Measurements from ENCODE around the gene CDH23.

The CDH23 gene

GRCh38 chr10:71554671-71555070 lies 158.0 kb downstream of the CDH23 start:
- Histone ChIP-seq H3K4me1 (ENCODE audit: control insufficient read depth, insufficient read depth, low read length) (peaks cover 5% of the 10 kb centered on the region), H3K9me3 (ENCODE audit: control insufficient read depth, low read length) (no peaks in the 10 kb centered on the region), H3K27ac (ENCODE audit: insufficient read depth, low read depth, low read length, poor library complexity, severe bottlenecking) (no peak overlapping the region), H3K4me3 (ENCODE audit: insufficient read depth, low read depth, low read length) (no peak overlapping the region), H3K27me3 (ENCODE audit: control insufficient read depth, insufficient read depth, low read length, poor library complexity, severe bottlenecking) (no peaks in the 10 kb centered on the region), H3K36me3 (ENCODE audit: control insufficient read depth, insufficient read depth, low read length) (no peaks in the 10 kb centered on the region)
- WGBS, 2 experiments: 80 to 92% methylated on average over 2 of the region's 2 CpGs

DNA sequence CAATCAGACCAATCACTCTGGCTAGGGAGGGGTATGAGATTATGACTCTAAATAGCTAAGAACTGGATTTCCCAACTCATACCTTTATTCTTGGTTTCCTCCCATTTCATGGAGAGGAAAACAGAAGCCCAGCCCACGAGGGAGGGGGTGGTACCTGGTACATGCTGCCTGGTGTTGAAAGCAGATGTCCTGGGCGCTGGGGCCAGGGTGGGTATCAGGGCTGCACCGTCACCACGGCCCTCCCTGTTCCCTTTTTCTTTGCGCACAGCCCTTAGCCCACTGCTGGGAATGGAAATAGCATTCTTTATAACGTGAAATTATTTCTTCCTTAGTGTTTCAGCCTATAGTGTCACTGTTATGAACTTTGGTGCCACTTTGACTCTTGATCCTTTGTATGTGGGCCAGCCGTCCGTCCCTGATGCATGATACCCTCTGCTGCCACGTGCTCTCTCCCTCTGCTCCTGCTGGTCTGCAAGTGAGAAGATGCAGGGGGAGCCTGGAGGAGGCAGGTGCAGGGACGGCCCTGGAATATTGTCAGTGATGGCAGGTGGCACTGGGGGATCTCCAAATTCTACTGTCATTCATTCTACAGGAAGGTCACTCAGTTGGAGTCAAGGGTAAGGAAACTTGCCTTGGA lies 158.5 kb downstream of the CDH23 start:
- Histone ChIP-seq H3K9me3 (ENCODE audit: control insufficient read depth, low read length) (no peaks in the 10 kb centered on the region), H3K4me1 (ENCODE audit: control insufficient read depth, insufficient read depth, low read length) (peaks cover 5% of the 10 kb centered on the region), H3K27me3 (ENCODE audit: control insufficient read depth, insufficient read depth, low read length, poor library complexity, severe bottlenecking) (no peaks in the 10 kb centered on the region), H3K4me3 (ENCODE audit: insufficient read depth, low read depth, low read length) (no peak overlapping the region), H3K27ac (ENCODE audit: insufficient read depth, low read depth, low read length, poor library complexity, severe bottlenecking) (no peak overlapping the region), H3K36me3 (ENCODE audit: control insufficient read depth, insufficient read depth, low read length) (no peaks in the 10 kb centered on the region)
- WGBS, 2 experiments: 88 to 90% methylated on average over 10 of the region's 10 CpGs

- Histone ChIP-seq H3K27ac (ENCODE audit: insufficient read depth, low read depth, low read length, poor library complexity, severe bottlenecking) (no peak overlapping the region), H3K36me3 (ENCODE audit: control insufficient read depth, insufficient read depth, low read length) (no peaks in the 10 kb centered on the region), H3K27me3 (ENCODE audit: control insufficient read depth, insufficient read depth, low read length, poor library complexity, severe bottlenecking) (no peaks in the 10 kb centered on the region), H3K9me3 (ENCODE audit: control insufficient read depth, low read length) (no peaks in the 10 kb centered on the region), H3K4me1 (ENCODE audit: control insufficient read depth, insufficient read depth, low read length) (peaks cover 5% of the 10 kb centered on the region), H3K4me3 (ENCODE audit: insufficient read depth, low read depth, low read length) (no peak overlapping the region)
- WGBS, 2 experiments: 60 to 67% methylated on average over 1 of the region's 1 CpG
These were observed 159.0 kb downstream of the CDH23 start for GRCh38 chr10:71555724-71556119.

DNA sequence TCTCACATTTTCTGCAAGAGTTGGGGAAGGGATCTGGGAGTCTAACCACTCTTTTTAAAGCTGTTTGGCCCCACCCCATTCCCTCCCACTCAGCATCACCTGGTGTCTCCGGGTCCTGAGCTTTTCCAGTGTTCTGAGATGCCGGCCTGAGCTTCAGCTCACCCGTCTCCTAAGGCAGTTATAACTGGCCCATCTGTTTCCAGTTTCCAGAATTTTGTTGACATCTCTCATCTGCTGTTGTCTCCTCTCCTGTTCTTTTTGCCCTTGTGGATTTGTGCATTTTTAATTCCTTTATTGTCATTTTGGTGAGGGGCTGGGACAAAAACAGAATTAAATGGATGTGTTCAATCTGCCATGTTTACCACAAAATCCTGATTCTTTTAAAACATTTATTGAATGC lies 162.3 kb downstream of the CDH23 start:
- Histone ChIP-seq H3K27me3 (ENCODE audit: control insufficient read depth, insufficient read depth, low read length, poor library complexity, severe bottlenecking) (no peaks in the 10 kb centered on the region), H3K27ac (ENCODE audit: insufficient read depth, low read depth, low read length, poor library complexity, severe bottlenecking) (no peak overlapping the region), H3K4me1 (ENCODE audit: control insufficient read depth, insufficient read depth, low read length) (peaks cover 11% of the 10 kb centered on the region), H3K36me3 (ENCODE audit: control insufficient read depth, insufficient read depth, low read length) (no peaks in the 10 kb centered on the region), H3K4me3 (ENCODE audit: insufficient read depth, low read depth, low read length) (no peak overlapping the region), H3K9me3 (ENCODE audit: control insufficient read depth, low read length) (no peaks in the 10 kb centered on the region)
- 82% methylated on average over 3 of the region's 3 CpGs for WGBS, 2 experiments

DNA sequence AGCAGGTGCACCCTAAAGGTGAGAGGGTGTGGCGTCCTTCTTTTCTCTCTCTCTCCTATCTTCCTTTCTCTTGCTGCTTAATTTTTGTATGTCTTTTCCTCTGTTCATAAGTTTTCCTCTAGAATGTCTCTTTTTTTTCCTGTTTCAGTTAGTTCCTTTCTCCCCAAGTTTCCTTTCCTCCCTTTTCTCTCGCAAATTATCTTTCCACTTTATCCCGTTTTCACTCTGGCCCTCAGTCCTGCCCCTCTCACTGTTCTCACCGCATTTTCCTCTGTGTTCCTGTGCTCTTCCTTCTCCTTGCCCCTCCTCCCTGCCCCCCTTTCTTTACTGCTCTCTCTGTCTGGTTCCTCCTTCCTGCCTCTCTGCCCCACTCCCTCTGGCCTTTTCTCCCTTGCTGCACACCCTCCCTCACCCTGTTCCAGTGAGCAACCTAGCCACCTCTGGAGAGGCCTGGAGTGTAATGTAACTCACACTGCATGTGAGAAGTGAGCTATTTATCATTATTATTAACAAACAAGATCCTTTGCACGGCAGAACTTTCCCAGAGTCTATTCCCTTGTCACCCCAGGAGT lies 164.4 kb downstream of the CDH23 start:
- Histone ChIP-seq H3K4me3 (ENCODE audit: insufficient read depth, low read depth, low read length) (no peak overlapping the region), H3K27ac (ENCODE audit: insufficient read depth, low read depth, low read length, poor library complexity, severe bottlenecking) (no peak overlapping the region), H3K27me3 (ENCODE audit: control insufficient read depth, insufficient read depth, low read length, poor library complexity, severe bottlenecking) (no peaks in the 10 kb centered on the region), H3K36me3 (ENCODE audit: control insufficient read depth, insufficient read depth, low read length) (no peaks in the 10 kb centered on the region), H3K4me1 (ENCODE audit: control insufficient read depth, insufficient read depth, low read length) (peaks cover 11% of the 10 kb centered on the region), H3K9me3 (ENCODE audit: control insufficient read depth, low read length) (no peaks in the 10 kb centered on the region)
- 67 to 69% methylated on average over 5 of the region's 5 CpGs for WGBS, 2 experiments

GRCh38 chr10:71562181-71562580 lies 165.5 kb downstream of the CDH23 start:
- H3K9me3 ChIP-seq (ENCODE audit: control insufficient read depth, low read length): no peaks in the 10 kb centered on the region
- no peaks in the 10 kb centered on the region for H3K27me3 ChIP-seq (ENCODE audit: control insufficient read depth, insufficient read depth, low read length, poor library complexity, severe bottlenecking)
- H3K27ac ChIP-seq (ENCODE audit: insufficient read depth, low read depth, low read length, poor library complexity, severe bottlenecking): no peak overlapping the region
- H3K4me1 ChIP-seq (ENCODE audit: control insufficient read depth, insufficient read depth, low read length): peaks cover 11% of the 10 kb centered on the region
- 92 to 93% methylated on average over 9 of the region's 9 CpGs for WGBS, 2 experiments
- H3K4me3 ChIP-seq (ENCODE audit: insufficient read depth, low read depth, low read length): no peak overlapping the region
- no peaks in the 10 kb centered on the region for H3K36me3 ChIP-seq (ENCODE audit: control insufficient read depth, insufficient read depth, low read length)

GRCh38 chr10:71562904-71563303 lies 166.2 kb downstream of the CDH23 start:
- peaks cover 14% of the 10 kb centered on the region for H3K4me1 ChIP-seq (ENCODE audit: control insufficient read depth, insufficient read depth, low read length)
- no peaks in the 10 kb centered on the region for H3K27me3 ChIP-seq (ENCODE audit: control insufficient read depth, insufficient read depth, low read length, poor library complexity, severe bottlenecking)
- 92 to 96% methylated on average over 3 of the region's 3 CpGs for WGBS, 2 experiments

GRCh38 chr10:71564194-71564820 lies 167.6 kb downstream of the CDH23 start:
- H3K27me3 ChIP-seq (ENCODE audit: control insufficient read depth, insufficient read depth, low read length, poor library complexity, severe bottlenecking): no peaks in the 10 kb centered on the region
- no peak overlapping the region for H3K27ac ChIP-seq (ENCODE audit: insufficient read depth, low read depth, low read length, poor library complexity, severe bottlenecking)
- H3K9me3 ChIP-seq (ENCODE audit: control insufficient read depth, low read length): no peaks in the 10 kb centered on the region
- WGBS, 2 experiments: 72 to 73% methylated on average over 12 of the region's 12 CpGs
- H3K36me3 ChIP-seq (ENCODE audit: control insufficient read depth, insufficient read depth, low read length): no peaks in the 10 kb centered on the region
- H3K4me3 ChIP-seq (ENCODE audit: insufficient read depth, low read depth, low read length): no peak overlapping the region
- peaks cover 16% of the 10 kb centered on the region for H3K4me1 ChIP-seq (ENCODE audit: control insufficient read depth, insufficient read depth, low read length)

More at GRCh38 chr10:71562904-71563303, 166.2 kb downstream of the CDH23 start:
- no peak overlapping the region for H3K4me3 ChIP-seq (ENCODE audit: insufficient read depth, low read depth, low read length)
- H3K9me3 ChIP-seq (ENCODE audit: control insufficient read depth, low read length): no peaks in the 10 kb centered on the region
- no peak overlapping the region for H3K27ac ChIP-seq (ENCODE audit: insufficient read depth, low read depth, low read length, poor library complexity, severe bottlenecking)
- no peaks in the 10 kb centered on the region for H3K36me3 ChIP-seq (ENCODE audit: control insufficient read depth, insufficient read depth, low read length)

- peaks cover 13% of the 10 kb centered on the region for H3K4me1 ChIP-seq (ENCODE audit: control insufficient read depth, insufficient read depth, low read length)
- no peak overlapping the region for H3K4me3 ChIP-seq (ENCODE audit: insufficient read depth, low read depth, low read length)
- no peak overlapping the region for H3K27ac ChIP-seq (ENCODE audit: insufficient read depth, low read depth, low read length, poor library complexity, severe bottlenecking)
- 93 to 94% methylated on average over 2 of the region's 2 CpGs for WGBS, 2 experiments
- H3K36me3 ChIP-seq (ENCODE audit: control insufficient read depth, insufficient read depth, low read length): no peaks in the 10 kb centered on the region
- no peaks in the 10 kb centered on the region for H3K27me3 ChIP-seq (ENCODE audit: control insufficient read depth, insufficient read depth, low read length, poor library complexity, severe bottlenecking)
- no peaks in the 10 kb centered on the region for H3K9me3 ChIP-seq (ENCODE audit: control insufficient read depth, low read length)
These were observed 168.7 kb downstream of the CDH23 start for GRCh38 chr10:71565284-71566000.

DNA sequence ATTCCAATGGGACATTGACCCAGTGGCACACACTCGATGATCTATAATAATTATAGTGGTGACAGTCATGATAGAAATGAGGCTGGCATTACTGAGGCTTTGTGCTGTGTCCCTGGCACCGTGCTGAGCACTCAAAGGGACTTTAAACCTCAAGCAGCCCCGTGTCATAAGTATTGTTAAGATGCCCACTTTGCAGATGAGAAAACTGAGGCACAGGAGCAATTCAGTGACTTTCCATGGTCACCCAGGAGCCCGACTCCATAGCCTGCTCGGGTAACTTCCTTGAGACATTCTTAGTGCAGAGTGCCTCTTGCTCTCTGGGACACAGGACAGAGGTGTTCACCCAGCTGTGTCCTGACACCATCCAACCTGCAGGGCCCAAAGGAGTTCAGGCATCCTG lies 170.3 kb downstream of the CDH23 start:
- Histone ChIP-seq H3K9me3 (ENCODE audit: control insufficient read depth, low read length) (no peaks in the 10 kb centered on the region), H3K27me3 (ENCODE audit: control insufficient read depth, insufficient read depth, low read length, poor library complexity, severe bottlenecking) (no peaks in the 10 kb centered on the region), H3K27ac (ENCODE audit: insufficient read depth, low read depth, low read length, poor library complexity, severe bottlenecking) (no peak overlapping the region), H3K4me1 (ENCODE audit: control insufficient read depth, insufficient read depth, low read length) (peaks cover 8% of the 10 kb centered on the region), H3K4me3 (ENCODE audit: insufficient read depth, low read depth, low read length) (no peak overlapping the region), H3K36me3 (ENCODE audit: control insufficient read depth, insufficient read depth, low read length) (no peaks in the 10 kb centered on the region)
- WGBS, 2 experiments: 93 to 95% methylated on average over 5 of the region's 5 CpGs

All from ectodermal cell (in vitro differentiated cells).